Mesothelial cell of epicardium (in vitro differentiated cells): Measurements from ENCODE around the gene UBC. TPM values are rescaled to one million over a fixed set of nuclear protein-coding genes. Genes with fewer than 3 reads are reported as not detected.

Experiments
- DNase-seq, 2 experiments: peaks; one replicate each; pipeline ENCODE4 v3.0.0; 2021; ENCODE audit warnings: low spot score in 2 of 2; ENCODE audit not compliant: unreplicated experiment in 2 of 2
- H3K27ac Mint-ChIP-seq: 2 replicates; pipeline ENCODE4 v1.8.0; 2021; ENCODE audit warnings: mixed read lengths
- H3K27me3 Mint-ChIP-seq: 2 replicates; pipeline ENCODE4 v1.8.0; 2021; ENCODE audit warnings: low read depth, mixed read lengths
- H3K36me3 Mint-ChIP-seq: 2 replicates; pipeline ENCODE4 v1.8.0; 2021; ENCODE audit warnings: mixed read lengths
- H3K4me1 Mint-ChIP-seq: 2 replicates; pipeline ENCODE4 v1.8.0; 2021; ENCODE audit warnings: mixed read lengths
- H3K4me3 Mint-ChIP-seq: 2 replicates; pipeline ENCODE4 v1.8.0; 2021; ENCODE audit warnings: mild to moderate bottlenecking, moderate library complexity, mixed read lengths
- H3K9me3 Mint-ChIP-seq: 2 replicates; pipeline ENCODE4 v1.8.0; 2021; ENCODE audit warnings: mixed read lengths
- CTCF ChIP-seq: fragments of 200-600 bp; sonication (generic); IDR thresholded peaks from one replicate; pipeline ENCODE4 v1.5.0; 2021; ENCODE audit warnings: antibody characterized with exemption; ENCODE audit not compliant: unreplicated experiment
- total RNA-seq: library from RNA; stranded (reverse); gene quantifications from 3 replicates; pipeline ENCODE4 v1.2.1, GENCODE V29; 2021

Gene UBC
- total RNA-seq, 1 donor from 2014 or later: 718 TPM

- no peak for TF ChIP-seq CTCF
- no peak for DNase-seq
- peak overlapping the region; percentile 61 for H3K4me3 Mint-ChIP-seq
- peaks cover 13% of the 10 kb centered on the region for H3K36me3 Mint-ChIP-seq
- peak overlapping the region; percentile 98 for H3K27ac Mint-ChIP-seq
- peaks cover 78% of the 10 kb centered on the region for H3K4me1 Mint-ChIP-seq
- no peaks in the 10 kb centered on the region for H3K27me3 Mint-ChIP-seq
- no peaks in the 10 kb centered on the region for H3K9me3 Mint-ChIP-seq
These were observed 3.6 kb upstream of the UBC start for GRCh38 chr12:124917841-124918621.

GRCh38 chr12:124917135-124917840, 2.8 kb upstream of the UBC start:
- Mint-ChIP-seq H3K27me3 (no peaks in the 10 kb centered on the region), H3K4me3 (peak overlapping the region; percentile 61), H3K27ac (peak overlapping the region; percentile 98), H3K36me3 (peaks cover 20% of the 10 kb centered on the region), H3K4me1 (peaks cover 82% of the 10 kb centered on the region), H3K9me3 (no peaks in the 10 kb centered on the region)
- TF ChIP-seq CTCF: no peak
- DNase-seq: peak; percentile 87

- Mint-ChIP-seq H3K27me3 (no peaks in the 10 kb centered on the region), H3K4me1 (peaks cover 78% of the 10 kb centered on the region), H3K4me3 (peak overlapping the region; percentile 99), H3K27ac (peak overlapping the region; percentile 98), H3K9me3 (no peaks in the 10 kb centered on the region), H3K36me3 (peaks cover 24% of the 10 kb centered on the region)
- DNase-seq: no peak
- no peak for TF ChIP-seq CTCF
These were observed 2.1 kb upstream of the UBC start for GRCh38 chr12:124916374-124917134.

- no peaks in the 10 kb centered on the region for H3K27me3 Mint-ChIP-seq
- no peak for TF ChIP-seq CTCF
- H3K36me3 Mint-ChIP-seq: peaks cover 32% of the 10 kb centered on the region
- H3K4me1 Mint-ChIP-seq: peaks cover 77% of the 10 kb centered on the region
- DNase-seq: no peak
- H3K9me3 Mint-ChIP-seq: no peaks in the 10 kb centered on the region
- peak overlapping the region; percentile 99 for H3K4me3 Mint-ChIP-seq
- peak overlapping the region; percentile 98 for H3K27ac Mint-ChIP-seq
These were observed 1.1 kb upstream of the UBC start for GRCh38 chr12:124915239-124916236.
